A673 (cell line): ENCODE data around the gene UBASH3B.

Experiments used
- CTCF ChIP-seq: fragments of 300-800, 200-600 bp; sonication (generic); conservative IDR thresholded peaks from 2 replicates; pipeline ENCODE4 v1.5.1; 2017; ENCODE audit warnings: low read depth, mild to moderate bottlenecking, antibody characterized with exemption, low read length, moderate library complexity, mixed read lengths
- EZH2 ChIP-seq: fragments of 200-600 bp; sonication (generic); IDR thresholded peaks from 2 replicates; pipeline ENCODE4 v1.6.1; 2017; ENCODE audit warnings: borderline replicate concordance, low read depth, mild to moderate bottlenecking, mixed read lengths, antibody characterized with exemption, low read length; ENCODE audit not compliant: poor library complexity, severe bottlenecking

GRCh38 chr11:122701143-122701542, 45.6 kb downstream of the UBASH3B start:
- TF ChIP-seq CTCF (no peak), EZH2 (no peak)
